ENCODE measurements around the gene UMAD1. TPM values are rescaled to one million over a fixed set of nuclear protein-coding genes. Genes with fewer than 3 reads are reported as not detected.
A peak's percentile ranks its signal among the peaks of the same experiment; 100 is the strongest.

UMAD1 gene
- total and polyA plus RNA-seq, 2 of the 13 experiments (the other 11 are each of a cell fraction or from before 2014, with no cell fraction given), result 16.8 to 17.6 TPM

DNA sequence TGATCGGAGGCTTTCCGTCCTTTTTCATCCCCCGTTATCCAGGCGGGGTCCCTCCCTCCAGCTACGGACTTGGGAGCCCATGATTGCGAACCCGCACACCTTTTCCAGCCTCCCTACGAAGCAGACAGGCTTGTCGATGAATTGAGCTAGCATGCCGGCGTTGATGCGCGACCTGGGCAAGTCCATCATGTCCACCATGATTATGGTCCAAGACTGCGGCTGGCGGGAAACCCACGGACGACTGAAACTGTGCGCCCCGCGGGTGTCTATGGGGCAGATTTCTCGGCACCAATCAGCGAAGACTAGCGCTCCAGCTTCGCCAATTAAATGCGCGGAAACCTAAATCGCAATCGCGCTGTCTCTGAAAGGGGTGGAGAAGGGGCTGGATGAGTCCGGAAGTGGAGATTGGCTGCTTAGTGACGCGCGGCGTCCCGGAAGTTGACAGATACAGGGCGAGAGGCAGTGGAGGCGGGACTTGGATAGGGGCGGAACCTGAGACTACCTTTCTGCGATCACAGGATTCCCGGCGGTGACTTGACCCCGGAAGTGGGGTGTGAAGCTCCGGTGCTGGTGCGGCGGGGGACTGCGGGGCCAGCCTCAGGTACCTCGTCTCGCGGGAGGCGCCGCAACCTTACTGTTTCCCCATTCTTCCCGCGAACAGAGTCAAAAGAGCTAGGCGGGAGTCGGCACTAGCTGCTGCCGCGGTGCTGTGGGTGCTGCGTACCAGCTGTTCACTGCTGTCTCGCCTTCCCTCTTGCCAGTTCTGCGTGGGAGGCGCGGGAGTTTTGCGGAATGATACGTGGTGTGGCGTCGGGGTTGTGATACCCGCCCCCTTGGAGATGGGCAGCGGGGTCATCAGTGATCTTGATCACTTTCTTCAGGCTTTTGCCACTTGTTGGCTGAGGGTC, at the start of gene UMAD1 (continued):
- peak; percentile 82 for TF ChIP-seq RFX1 (IDR thresholded peaks at IDR 0.05)
- no peak for TF ChIP-seq KDM4B (CRISPR knock-in tag; IDR thresholded peaks at IDR 0.05)
- peak; percentile 97 for TF ChIP-seq SAP130 (CRISPR knock-in tag; IDR thresholded peaks at IDR 0.05; ENCODE audit: low read depth)
- TF ChIP-seq, protein P1, sequence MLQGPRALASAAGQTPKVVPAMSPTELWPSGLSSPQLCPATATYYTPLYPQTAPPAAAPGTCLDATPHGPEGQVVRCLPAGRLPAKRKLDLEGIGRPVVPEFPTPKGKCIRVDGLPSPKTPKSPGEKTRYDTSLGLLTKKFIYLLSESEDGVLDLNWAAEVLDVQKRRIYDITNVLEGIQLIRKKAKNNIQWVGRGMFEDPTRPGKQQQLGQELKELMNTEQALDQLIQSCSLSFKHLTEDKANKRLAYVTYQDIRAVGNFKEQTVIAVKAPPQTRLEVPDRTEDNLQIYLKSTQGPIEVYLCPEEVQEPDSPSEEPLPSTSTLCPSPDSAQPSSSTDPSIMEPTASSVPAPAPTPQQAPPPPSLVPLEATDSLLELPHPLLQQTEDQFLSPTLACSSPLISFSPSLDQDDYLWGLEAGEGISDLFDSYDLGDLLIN (CRISPR knock-in tag; IDR thresholded peaks at IDR 0.05; ENCODE audit: borderline replicate concordance), result peak; percentile 88; the same call in 1 of the 2 replicates
- TF ChIP-seq RFX3 (CRISPR knock-in tag; IDR thresholded peaks at IDR 0.05), result peak; percentile 84
- peak; percentile 84; the same call in 1 of the 2 replicates for TF ChIP-seq ZNF451 (CRISPR knock-in tag; IDR thresholded peaks at IDR 0.05)
- peak; percentile 32 for TF ChIP-seq ZNF792 (CRISPR knock-in tag; IDR thresholded peaks at IDR 0.05)
- peak; percentile 50; the same call in 1 of the 2 replicates for TF ChIP-seq NKX3-1 (CRISPR knock-in tag; IDR thresholded peaks at IDR 0.05)
- TF ChIP-seq, protein P2, sequence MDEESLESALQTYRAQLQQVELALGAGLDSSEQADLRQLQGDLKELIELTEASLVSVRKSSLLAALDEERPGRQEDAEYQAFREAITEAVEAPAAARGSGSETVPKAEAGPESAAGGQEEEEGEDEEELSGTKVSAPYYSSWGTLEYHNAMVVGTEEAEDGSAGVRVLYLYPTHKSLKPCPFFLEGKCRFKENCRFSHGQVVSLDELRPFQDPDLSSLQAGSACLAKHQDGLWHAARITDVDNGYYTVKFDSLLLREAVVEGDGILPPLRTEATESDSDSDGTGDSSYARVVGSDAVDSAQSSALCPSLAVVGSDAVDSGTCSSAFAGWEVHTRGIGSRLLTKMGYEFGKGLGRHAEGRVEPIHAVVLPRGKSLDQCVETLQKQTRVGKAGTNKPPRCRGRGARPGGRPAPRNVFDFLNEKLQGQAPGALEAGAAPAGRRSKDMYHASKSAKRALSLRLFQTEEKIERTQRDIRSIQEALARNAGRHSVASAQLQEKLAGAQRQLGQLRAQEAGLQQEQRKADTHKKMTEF (CRISPR knock-in tag; IDR thresholded peaks at IDR 0.05), result peak; percentile 46
- TF ChIP-seq RBFOX2 (IDR thresholded peaks at IDR 0.05; ENCODE audit: low read depth, low read length), result peak; percentile 82
- peak; percentile 76 for TF ChIP-seq FOXA3 (CRISPR knock-in tag; IDR thresholded peaks at IDR 0.05)
- TF ChIP-seq, protein P3, sequence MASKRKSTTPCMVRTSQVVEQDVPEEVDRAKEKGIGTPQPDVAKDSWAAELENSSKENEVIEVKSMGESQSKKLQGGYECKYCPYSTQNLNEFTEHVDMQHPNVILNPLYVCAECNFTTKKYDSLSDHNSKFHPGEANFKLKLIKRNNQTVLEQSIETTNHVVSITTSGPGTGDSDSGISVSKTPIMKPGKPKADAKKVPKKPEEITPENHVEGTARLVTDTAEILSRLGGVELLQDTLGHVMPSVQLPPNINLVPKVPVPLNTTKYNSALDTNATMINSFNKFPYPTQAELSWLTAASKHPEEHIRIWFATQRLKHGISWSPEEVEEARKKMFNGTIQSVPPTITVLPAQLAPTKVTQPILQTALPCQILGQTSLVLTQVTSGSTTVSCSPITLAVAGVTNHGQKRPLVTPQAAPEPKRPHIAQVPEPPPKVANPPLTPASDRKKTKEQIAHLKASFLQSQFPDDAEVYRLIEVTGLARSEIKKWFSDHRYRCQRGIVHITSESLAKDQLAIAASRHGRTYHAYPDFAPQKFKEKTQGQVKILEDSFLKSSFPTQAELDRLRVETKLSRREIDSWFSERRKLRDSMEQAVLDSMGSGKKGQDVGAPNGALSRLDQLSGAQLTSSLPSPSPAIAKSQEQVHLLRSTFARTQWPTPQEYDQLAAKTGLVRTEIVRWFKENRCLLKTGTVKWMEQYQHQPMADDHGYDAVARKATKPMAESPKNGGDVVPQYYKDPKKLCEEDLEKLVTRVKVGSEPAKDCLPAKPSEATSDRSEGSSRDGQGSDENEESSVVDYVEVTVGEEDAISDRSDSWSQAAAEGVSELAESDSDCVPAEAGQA (IDR thresholded peaks at IDR 0.05; ENCODE audit: low read depth), result peak; percentile 31; the same call in 1 of the 2 replicates
- TF ChIP-seq, protein P3 (CRISPR knock-in tag; IDR thresholded peaks at IDR 0.05; ENCODE audit: borderline replicate concordance), result 0 out of 2 replicates have a peak, but pooled peaks have one; percentile 65
- no peak for TF ChIP-seq MAZ (IDR thresholded peaks at IDR 0.05; ENCODE audit: borderline replicate concordance, low read depth, low read length)
- TF ChIP-seq MAZ (CRISPR knock-in tag; IDR thresholded peaks at IDR 0.05; ENCODE audit: low read depth), result peak; percentile 57
- TF ChIP-seq, protein P4, sequence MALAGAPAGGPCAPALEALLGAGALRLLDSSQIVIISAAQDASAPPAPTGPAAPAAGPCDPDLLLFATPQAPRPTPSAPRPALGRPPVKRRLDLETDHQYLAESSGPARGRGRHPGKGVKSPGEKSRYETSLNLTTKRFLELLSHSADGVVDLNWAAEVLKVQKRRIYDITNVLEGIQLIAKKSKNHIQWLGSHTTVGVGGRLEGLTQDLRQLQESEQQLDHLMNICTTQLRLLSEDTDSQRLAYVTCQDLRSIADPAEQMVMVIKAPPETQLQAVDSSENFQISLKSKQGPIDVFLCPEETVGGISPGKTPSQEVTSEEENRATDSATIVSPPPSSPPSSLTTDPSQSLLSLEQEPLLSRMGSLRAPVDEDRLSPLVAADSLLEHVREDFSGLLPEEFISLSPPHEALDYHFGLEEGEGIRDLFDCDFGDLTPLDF (CRISPR knock-in tag; IDR thresholded peaks at IDR 0.05), result peak; percentile 98
